DND-41 (cell line): ENCODE measurements around the gene PBRM1.
A peak's percentile ranks its signal among the peaks of the same experiment; 100 is the strongest.

Experiments
- ATAC-seq: fragments of 200-7000 bp; cut with Tn5 transposase; 3 replicates; pipeline ENCODE4 v1.9.1; 2021; ENCODE audit warnings: low read depth; ENCODE audit not compliant: insufficient read depth
- DNase-seq: peaks from one replicate; pipeline ENCODE4 v3.0.0-alpha.2; 2020
- H2AFZ ChIP-seq: 2 replicates; pipeline ENCODE4 v1.6.0; 2012; ENCODE audit warnings: low read depth, low read length
- H3K27ac ChIP-seq: 2 replicates; pipeline ENCODE4 v1.5.1; 2012; ENCODE audit warnings: low read length, inconsistent platforms
- H3K27me3 ChIP-seq: fragments of 200-600 bp; sonication (generic); 2 replicates; pipeline ENCODE4 v1.6.0; 2012; ENCODE audit warnings: low read length, mild to moderate bottlenecking, inconsistent platforms; ENCODE audit not compliant: insufficient read depth, poor library complexity
- H3K36me3 ChIP-seq: 2 replicates; pipeline ENCODE4 v1.5.1; 2012; ENCODE audit warnings: low read length, inconsistent platforms; ENCODE audit not compliant: insufficient read depth
- H3K4me1 ChIP-seq: 2 replicates; pipeline ENCODE4 v1.5.1; 2012; ENCODE audit warnings: mild to moderate bottlenecking, low read length; ENCODE audit not compliant: insufficient read depth
- H3K4me2 ChIP-seq: 2 replicates; pipeline ENCODE4 v1.6.0; 2012; ENCODE audit warnings: mild to moderate bottlenecking, moderate library complexity, low read length, inconsistent platforms; ENCODE audit not compliant: insufficient read depth
- H3K4me3 ChIP-seq, 2 experiments: fragments of 200-600 bp in 1 of 2; shearing (Covaris generic) in 1 of 2; 2 replicates each; pipeline ENCODE4 v1.5.1; 2012 to 2016; ENCODE audit warnings: inconsistent platforms in 2 of 2, low read length in 2 of 2, mild to moderate bottlenecking in 2 of 2, low read depth in 1 of 2, moderate library complexity in 1 of 2
- H3K79me2 ChIP-seq: 2 replicates; pipeline ENCODE4 v1.6.0; 2012; ENCODE audit warnings: low read length, inconsistent platforms; ENCODE audit not compliant: insufficient read depth
- H3K9ac ChIP-seq: 2 replicates; pipeline ENCODE4 v1.6.0; 2012; ENCODE audit warnings: low read depth, mild to moderate bottlenecking, inconsistent platforms, low read length, moderate library complexity
- H3K9me3 ChIP-seq: 2 replicates; pipeline ENCODE4 v1.5.1; 2012; ENCODE audit warnings: low read length, moderate library complexity, mild to moderate bottlenecking, inconsistent platforms; ENCODE audit not compliant: insufficient read depth, severe bottlenecking
- H4K20me1 ChIP-seq: 2 replicates; pipeline ENCODE4 v1.6.0; 2012; ENCODE audit warnings: low read length; ENCODE audit not compliant: insufficient read depth
- EZH2 ChIP-seq: IDR thresholded peaks from 3 replicates; pipeline ENCODE4 v1.6.1; 2012; ENCODE audit warnings: borderline replicate concordance, low read depth, mild to moderate bottlenecking, moderate library complexity, low read length, inconsistent platforms; ENCODE audit not compliant: severe bottlenecking
- TF ChIP-seq, protein P1 (sequence below): IDR thresholded peaks from 2 replicates; pipeline ENCODE4 v1.5.1; 2012; ENCODE audit warnings: borderline replicate concordance, low read length, moderate library complexity, mild to moderate bottlenecking; ENCODE audit not compliant: poor library complexity, severe bottlenecking; ENCODE audit errors: extremely low read depth

The PBRM1 gene

DNA sequence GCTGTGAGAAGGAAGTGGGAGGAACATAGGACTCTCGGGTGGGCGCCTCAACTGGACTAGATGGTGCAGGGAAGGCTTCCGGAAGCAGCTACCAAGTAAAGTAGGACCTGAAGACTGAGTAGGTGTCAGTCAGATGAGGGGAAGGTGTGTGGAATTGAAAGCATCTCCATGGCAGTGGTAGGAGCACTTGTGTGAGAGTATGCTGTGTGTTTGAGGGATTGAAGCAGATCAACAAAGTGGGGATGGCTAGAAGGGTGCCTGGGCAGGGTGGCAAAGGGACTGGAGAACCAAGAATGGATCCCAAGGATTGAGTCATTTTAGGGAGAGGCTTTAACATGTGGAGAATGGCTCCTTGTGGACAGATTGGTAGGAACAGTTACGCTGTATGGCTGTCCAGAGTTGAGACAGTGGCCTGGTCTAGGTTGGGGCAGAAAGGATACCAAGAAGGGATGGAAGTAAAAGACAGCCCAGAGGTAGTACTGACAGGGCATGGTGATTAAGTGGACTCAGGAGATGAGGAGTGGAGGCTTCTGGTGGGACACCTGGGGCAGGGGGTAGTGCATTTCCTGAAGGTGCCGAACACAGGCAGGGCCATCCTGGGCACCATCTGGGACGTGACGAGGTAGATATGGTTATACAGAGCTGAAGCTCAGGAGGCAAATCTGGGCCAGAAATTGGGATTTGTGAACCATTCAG, 147.8 kb downstream of the PBRM1 start:
- peaks cover 7% of the 10 kb centered on the region; the same call in 1 of the 2 replicates for H4K20me1 ChIP-seq
- no peak overlapping the region for H2AFZ ChIP-seq
- ATAC-seq (no peak), DNase-seq (peak; percentile 3)
- H3K4me2 ChIP-seq, result peak overlapping the region; percentile 86
- no peaks in the 10 kb centered on the region for H3K9me3 ChIP-seq
- peak overlapping the region; percentile 11 for H3K27ac ChIP-seq
- H3K36me3 ChIP-seq, result peaks cover 19% of the 10 kb centered on the region
- H3K4me3 ChIP-seq, result peak overlapping the region; percentile 37 to 72; a peak in 3 of 4 replicates
- peaks cover 37% of the 10 kb centered on the region for H3K79me2 ChIP-seq
- TF ChIP-seq, protein P1, sequence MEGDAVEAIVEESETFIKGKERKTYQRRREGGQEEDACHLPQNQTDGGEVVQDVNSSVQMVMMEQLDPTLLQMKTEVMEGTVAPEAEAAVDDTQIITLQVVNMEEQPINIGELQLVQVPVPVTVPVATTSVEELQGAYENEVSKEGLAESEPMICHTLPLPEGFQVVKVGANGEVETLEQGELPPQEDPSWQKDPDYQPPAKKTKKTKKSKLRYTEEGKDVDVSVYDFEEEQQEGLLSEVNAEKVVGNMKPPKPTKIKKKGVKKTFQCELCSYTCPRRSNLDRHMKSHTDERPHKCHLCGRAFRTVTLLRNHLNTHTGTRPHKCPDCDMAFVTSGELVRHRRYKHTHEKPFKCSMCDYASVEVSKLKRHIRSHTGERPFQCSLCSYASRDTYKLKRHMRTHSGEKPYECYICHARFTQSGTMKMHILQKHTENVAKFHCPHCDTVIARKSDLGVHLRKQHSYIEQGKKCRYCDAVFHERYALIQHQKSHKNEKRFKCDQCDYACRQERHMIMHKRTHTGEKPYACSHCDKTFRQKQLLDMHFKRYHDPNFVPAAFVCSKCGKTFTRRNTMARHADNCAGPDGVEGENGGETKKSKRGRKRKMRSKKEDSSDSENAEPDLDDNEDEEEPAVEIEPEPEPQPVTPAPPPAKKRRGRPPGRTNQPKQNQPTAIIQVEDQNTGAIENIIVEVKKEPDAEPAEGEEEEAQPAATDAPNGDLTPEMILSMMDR, result no peak
- no peak for TF ChIP-seq EZH2
- H3K9ac ChIP-seq, result peak overlapping the region; percentile 73
- H3K27me3 ChIP-seq, result no peaks in the 10 kb centered on the region
- H3K4me1 ChIP-seq, result peaks cover 35% of the 10 kb centered on the region

- H3K4me2 ChIP-seq, result peak overlapping the region; percentile 86
- peak overlapping the region; percentile 37 to 72 for H3K4me3 ChIP-seq
- no peaks in the 10 kb centered on the region for H3K27me3 ChIP-seq
- no peak for ATAC-seq
- H3K4me1 ChIP-seq, result peaks cover 35% of the 10 kb centered on the region
- H3K79me2 ChIP-seq, result peaks cover 37% of the 10 kb centered on the region
- peaks cover 19% of the 10 kb centered on the region for H3K36me3 ChIP-seq
- no peak for TF ChIP-seq EZH2
- TF ChIP-seq, protein P1, result no peak
- H3K9ac ChIP-seq, result peak overlapping the region; percentile 73
- peaks cover 7% of the 10 kb centered on the region; the same call in 1 of the 2 replicates for H4K20me1 ChIP-seq
- H3K9me3 ChIP-seq, result no peaks in the 10 kb centered on the region
- H3K27ac ChIP-seq, result peak overlapping the region; percentile 72
- DNase-seq, result no peak
- H2AFZ ChIP-seq, result peak overlapping the region; percentile 83
Observed at GRCh38 chr3:52537165-52537620, 148.5 kb downstream of the PBRM1 start.

- Histone ChIP-seq H3K4me1 (peaks cover 35% of the 10 kb centered on the region), H2AFZ (peak within 1 kb of the TSS; percentile 83), H4K20me1 (peaks cover 7% of the 10 kb centered on the region; the same call in 1 of the 2 replicates), H3K36me3 (peaks cover 14% of the 10 kb centered on the region), H3K4me3 (peak within 1 kb of the TSS; percentile 37 to 72), H3K79me2 (peaks cover 31% of the 10 kb centered on the region), H3K27me3 (no peaks in the 10 kb centered on the region), H3K9ac (peak within 1 kb of the TSS; percentile 73), H3K9me3 (no peaks in the 10 kb centered on the region), H3K4me2 (peak within 1 kb of the TSS; percentile 86), H3K27ac (peak within 1 kb of the TSS; percentile 72)
- no peak for TF ChIP-seq EZH2
- TF ChIP-seq, protein P1, result no peak
- ATAC-seq, result peak; percentile 96
- DNase-seq, result peak; percentile 99
Observed at GRCh38 chr3:52536369-52537164, 149.1 kb downstream of the PBRM1 start, which contains the start of gene UQCC5. Gene UQCC5, plus strand, starts transcription at chr3:52536605. Its CDS starts 151 bp downstream, at chr3:52536756.
